Stomach (tissue), 9 donors: ENCODE data around the gene CCDC141. TPM values are rescaled to one million over a fixed set of nuclear protein-coding genes. Genes with fewer than 3 reads are reported as not detected.

Experiments used
- DNase-seq, 2 donors: peaks; one replicate each; pipeline versions ENCODE4 v3.0.0 to v3.0.0-alpha.2; 2013 to 2019
- H3K27ac ChIP-seq, 5 donors: fragments of 200-600 bp in 4 of 5; sonication (generic) in 4 of 5; one replicate each; pipeline ENCODE4 v1.5.1; 2013 to 2019; ENCODE audit warnings: mild to moderate bottlenecking in 1 of 5, moderate library complexity in 1 of 5
- H3K27me3 ChIP-seq, 3 donors: fragments of 200-600 bp; sonication (generic); one replicate each; pipeline ENCODE4 v1.5.1; 2017 to 2019; ENCODE audit warnings: mixed run types in 1 of 3
- H3K36me3 ChIP-seq, 4 donors: fragments of 200-600 bp; sonication (generic); 1 replicate in 3 of 4; 2 replicates in 1 of 4; pipeline ENCODE4 v1.5.1; 2016 to 2019
- H3K4me1 ChIP-seq, 4 donors: fragments of 200-600 bp; sonication (generic); one replicate each; pipeline ENCODE4 v1.5.1; 2016 to 2019
- H3K4me3 ChIP-seq, 4 donors: fragments of 200-600 bp; sonication (generic) in 3 of 4; one replicate each; pipeline ENCODE4 v1.5.1; 2016 to 2019; ENCODE audit warnings: mild to moderate bottlenecking in 1 of 4
- H3K9me3 ChIP-seq, 4 donors: fragments of 200-600 bp; sonication (generic); one replicate each; pipeline ENCODE4 v1.5.1; 2016 to 2019
- CTCF ChIP-seq, 7 experiments: fragments of 450-650 bp in 4 of 7; fragments of 200-600 bp in 3 of 7; sonication (generic) in 3 of 7; IDR thresholded peaks; one replicate each; pipeline ENCODE4 v1.5.1; 2016 to 2019; ENCODE audit warnings: antibody characterized with exemption in 7 of 7, control low read depth in 2 of 7, mild to moderate bottlenecking in 1 of 7
- EP300 ChIP-seq: sonication (generic); formaldehyde crosslinking; IDR thresholded peaks from one replicate; pipeline ENCODE4 v1.6.1; 2017; ENCODE audit warnings: antibody characterized with exemption
- POLR2A ChIP-seq, 4 donors: fragments of 450-650 bp; IDR thresholded peaks; one replicate each; pipeline ENCODE4 v1.6.1; 2016; ENCODE audit warnings: antibody characterized with exemption in 4 of 4, control low read depth in 2 of 4, mild to moderate bottlenecking in 1 of 4, moderate library complexity in 1 of 4
- POLR2AphosphoS5 ChIP-seq, 3 donors: sonication (generic); formaldehyde crosslinking; IDR thresholded peaks; one replicate each; pipeline ENCODE4 v1.6.1; 2016; ENCODE audit warnings: antibody characterized with exemption in 3 of 3
- WGBS, 5 donors: extraction: QIAGEN DNeasy Blood & Tissue Kit in 3 of 5; methylation state at CpG; one replicate each; pipeline versions ENCODE4 v1.1.5 to v1.1.7; 2013 to 2018; 5-methylcytosine and 5-hydroxymethylcytosine counted together
- intact Hi-C: fragments of 100-400 bp; cut with DNase I; formaldehyde crosslinking; loops from one replicate; pipeline ENCODE4 v1.15.1; 2023; ENCODE audit warnings: low total_unique reads
- polyA plus RNA-seq, 3 donors: library from polyadenylated mRNA; stranded (reverse); fragments of 200-250 nt; gene quantifications; one replicate each; pipeline ENCODE4 v1.2.3, GENCODE V29; 2013
- total RNA-seq, 5 donors: library from RNA; depleted of rRNA; stranded (reverse); fragments of >200 nt; gene quantifications; one replicate each; pipeline versions ENCODE4 v1.1.0 to v1.2.3, GENCODE V29; 2014 to 2016
- donor health status: healthy with polysubstance abuse.
- donor health status: Bipolar disorder and iron deficiency.
- donor health status: healthy.

CCDC141 gene
- total and polyA plus RNA-seq, 8 donors = 0.10 to 12.5 (median 1.2) TPM; not detected in 1

GRCh38 chr2:178858896-178859625, 190.9 kb downstream of the CCDC141 start:
- H3K9me3 ChIP-seq = no peaks in the 10 kb centered on the region
- WGBS, 5 donors = 54 to 62% (median 60%) methylated on average over 4 of the region's 4 CpGs
- no peak for TF ChIP-seq EP300
- TF ChIP-seq CTCF (IDR thresholded peaks at IDR 0.05) = no peak
- peaks cover 0 to 15% (median 0%) of the 10 kb centered on the region in 4 donors for H3K4me1 ChIP-seq
- H3K27me3 ChIP-seq = no peaks in the 10 kb centered on the region
- intact Hi-C loops = no loop called here
- DNase-seq = no peak
- no peaks in the 10 kb centered on the region for H3K36me3 ChIP-seq
- H3K27ac ChIP-seq = no peak overlapping the region
- H3K4me3 ChIP-seq = no peak overlapping the region

GRCh38 chr2:178855151-178855550, 194.8 kb downstream of the CCDC141 start:
- no peak for DNase-seq
- no peaks in the 10 kb centered on the region for H3K27me3 ChIP-seq
- no peak overlapping the region for H3K27ac ChIP-seq
- TF ChIP-seq CTCF (IDR thresholded peaks at IDR 0.05) = no peak
- no peak for TF ChIP-seq EP300
- TF ChIP-seq POLR2AphosphoS5 (IDR thresholded peaks at IDR 0.05) = no peak
- TF ChIP-seq POLR2A (IDR thresholded peaks at IDR 0.05) = no peak
- no peak overlapping the region for H3K4me3 ChIP-seq
- peaks cover 0 to 7% (median 0%) of the 10 kb centered on the region in 4 donors for H3K4me1 ChIP-seq
- intact Hi-C loops = no loop called here
- H3K36me3 ChIP-seq = no peaks in the 10 kb centered on the region
- no peaks in the 10 kb centered on the region for H3K9me3 ChIP-seq

- 94 to 97% (median 96%) methylated on average over 5 of the region's 5 CpGs for WGBS, 5 donors
- no peak for DNase-seq
Measured at GRCh38 chr2:178848335-178848734, 201.6 kb downstream of the CCDC141 start.

GRCh38 chr2:178846458-178846802, 203.5 kb downstream of the CCDC141 start:
- intact Hi-C loops = no loop called here
- peaks cover 0 to 17% (median 5%) of the 10 kb centered on the region in 4 donors for H3K4me1 ChIP-seq
- no peaks in the 10 kb centered on the region for H3K9me3 ChIP-seq
- H3K36me3 ChIP-seq = no peaks in the 10 kb centered on the region
- no peak overlapping the region for H3K27ac ChIP-seq
- no peak overlapping the region for H3K4me3 ChIP-seq
- WGBS, 5 donors = 70 to 85% (median 79%) methylated on average over 2 of the region's 2 CpGs
- DNase-seq = no peak
- no peaks in the 10 kb centered on the region for H3K27me3 ChIP-seq
- TF ChIP-seq POLR2AphosphoS5 (IDR thresholded peaks at IDR 0.05) = no peak
- TF ChIP-seq CTCF (IDR thresholded peaks at IDR 0.05) = no peak
- TF ChIP-seq POLR2A (IDR thresholded peaks at IDR 0.05) = no peak
- TF ChIP-seq EP300 = no peak

More at GRCh38 chr2:178848335-178848734, 201.6 kb downstream of the CCDC141 start:
- no peak overlapping the region for H3K27ac ChIP-seq
- H3K27me3 ChIP-seq = no peaks in the 10 kb centered on the region
- H3K9me3 ChIP-seq = no peaks in the 10 kb centered on the region
- H3K36me3 ChIP-seq = no peaks in the 10 kb centered on the region
- TF ChIP-seq CTCF (IDR thresholded peaks at IDR 0.05) (no peak), POLR2A (IDR thresholded peaks at IDR 0.05) (no peak), POLR2AphosphoS5 (IDR thresholded peaks at IDR 0.05) (no peak), EP300 (no peak)
- intact Hi-C loops = no loop called here
- peaks cover 0 to 17% (median 5%) of the 10 kb centered on the region in 4 donors for H3K4me1 ChIP-seq
- H3K4me3 ChIP-seq = no peak overlapping the region
